Gastroesophageal sphincter (tissue), 3 donors: ENCODE measurements around the gene PIP4K2A.

ENCODE experiments used
- CTCF ChIP-seq, 4 experiments: fragments of 200-600 bp in 2 of 4; fragments of 450-650 bp in 2 of 4; sonication (generic) in 1 of 4; IDR thresholded peaks; one replicate each; pipeline ENCODE4 v1.5.1; 2017 to 2019; ENCODE audit warnings: antibody characterized with exemption in 4 of 4, mild to moderate bottlenecking in 2 of 4, moderate library complexity in 2 of 4
- POLR2A ChIP-seq, 2 donors: fragments of 450-650 bp; IDR thresholded peaks; one replicate each; pipeline ENCODE4 v1.6.1; 2017; ENCODE audit warnings: antibody characterized with exemption in 2 of 2, mild to moderate bottlenecking in 2 of 2, moderate library complexity in 1 of 2

GRCh38 chr10:22679608-22680007 lies 34.8 kb downstream of the PIP4K2A start:
- TF ChIP-seq CTCF (IDR thresholded peaks at IDR 0.05): no peak
- no peak for TF ChIP-seq POLR2A (IDR thresholded peaks at IDR 0.05)
